ENCODE data around the gene SRRM4.

- no peak for TF ChIP-seq KAT7 (CRISPR knock-in tag; IDR thresholded peaks at IDR 0.05; ENCODE audit: borderline replicate concordance)
- no peak for TF ChIP-seq ZNF396 (CRISPR knock-in tag; IDR thresholded peaks at IDR 0.05; ENCODE audit: borderline replicate concordance)
- TF ChIP-seq AFF4 (CRISPR knock-in tag; IDR thresholded peaks at IDR 0.05; ENCODE audit: borderline replicate concordance): no peak
- TF ChIP-seq FOXK1 (CRISPR knock-in tag; IDR thresholded peaks at IDR 0.05): no peak
- TF ChIP-seq CTCF (IDR thresholded peaks at IDR 0.05): no peak
These were observed 961 bp downstream of the SRRM4 start for GRCh38 chr12:118982302-118982701.

Data from WTC11 (cell line).